HFFc6 (cell line): Measurements from ENCODE around the gene ZNF813. TPM values are rescaled to one million over a fixed set of nuclear protein-coding genes. Genes with fewer than 3 reads are reported as not detected.
A peak's percentile ranks its signal among the peaks of the same experiment; 100 is the strongest.
"Not testable (repeated sequence)": the region's sequence is repeated elsewhere in the genome, so short reads cannot be mapped to it uniquely, and the experiment has no call there.

Source experiments
- DNase-seq: peaks from one replicate; pipeline ENCODE4 v3.0.0-alpha.2; 2018
- H3K27ac Mint-ChIP-seq: 2 replicates; pipeline ENCODE4 v1.8.0; 2020; ENCODE audit warnings: mild to moderate bottlenecking, mixed read lengths
- H3K27me3 Mint-ChIP-seq: 2 replicates; pipeline ENCODE4 v1.8.0; 2021; ENCODE audit warnings: mild to moderate bottlenecking, moderate library complexity, mixed read lengths; ENCODE audit not compliant: insufficient read depth
- H3K36me3 Mint-ChIP-seq: 2 replicates; pipeline ENCODE4 v1.8.0; 2021; ENCODE audit warnings: low read depth, mixed read lengths
- H3K4me1 Mint-ChIP-seq: 2 replicates; pipeline ENCODE4 v1.8.0; 2020; ENCODE audit warnings: low read depth, mixed read lengths
- H3K4me3 Mint-ChIP-seq: 2 replicates; pipeline ENCODE4 v1.8.0; 2020; ENCODE audit warnings: mild to moderate bottlenecking, moderate library complexity, mixed read lengths
- H3K9me3 Mint-ChIP-seq: 2 replicates; pipeline ENCODE4 v1.8.0; 2020; ENCODE audit warnings: mild to moderate bottlenecking, mixed read lengths
- CTCF ChIP-seq: fragments of 200-600 bp; sonication (generic); IDR thresholded peaks from 2 replicates; pipeline ENCODE4 v1.5.0; 2021; ENCODE audit warnings: antibody characterized with exemption, mild to moderate bottlenecking
- long read RNA-seq: library from polyadenylated mRNA; unstranded; transcript quantifications from one replicate; pipeline ENCODE4 v2.0.0, GENCODE V29; 2019
- total RNA-seq, 6 experiments: library from RNA; stranded (reverse); fragmentation: NEBNext Ultra II Directional; extraction: Animal tissue kit (Norgen Biotek cat#: 25700); gene quantifications; 2 replicates in 1 of 6; 3 replicates in 5 of 6; pipeline ENCODE4 v1.2.3, GENCODE V29; 2021

The ZNF813 gene
- 1 to 10 TPM; 2.0 to 6.4 (median 3.4) TPM for total RNA-seq
- long read RNA-seq, partial matches to known transcripts, result 1 of 3 reads
- long read RNA-seq, other reads (novel, unspliced or antisense), result 2 of 3 reads

- Mint-ChIP-seq H3K27ac (peak within 1 kb of the TSS; percentile 80), H3K4me1 (no peaks in the 10 kb centered on the region), H3K27me3 (peaks cover 3% of the 10 kb centered on the region)
Observed at GRCh38 chr19:53467485-53468262, at the start of gene ZNF813. Gene ZNF813, plus strand, starts transcription at chr19:53467733. Its CDS starts 16,090 bp downstream, at chr19:53483823.

GRCh38 chr19:53420520-53421315, 46.8 kb upstream of the ZNF813 start:
- Mint-ChIP-seq H3K9me3 (peaks cover 35% of the 10 kb centered on the region), H3K36me3 (peaks cover 20% of the 10 kb centered on the region)
- not testable (repeated sequence) for H3K27me3 Mint-ChIP-seq, DNase-seq, H3K4me1 Mint-ChIP-seq, H3K4me3 Mint-ChIP-seq, H3K27ac Mint-ChIP-seq

More at GRCh38 chr19:53467485-53468262, at the start of gene ZNF813:
- Mint-ChIP-seq H3K9me3 (peaks cover 32% of the 10 kb centered on the region), H3K36me3 (peaks cover 23% of the 10 kb centered on the region), H3K4me3 (peak within 1 kb of the TSS; percentile 91)
- DNase-seq, result peak; percentile 63
- no peak for TF ChIP-seq CTCF

- Mint-ChIP-seq H3K4me1 (no peaks in the 10 kb centered on the region), H3K27me3 (no peaks in the 10 kb centered on the region), H3K4me3 (no peak overlapping the region), H3K9me3 (peaks cover 20% of the 10 kb centered on the region), H3K27ac (no peak overlapping the region), H3K36me3 (peaks cover 10% of the 10 kb centered on the region)
- no peak for TF ChIP-seq CTCF
- no peak for DNase-seq
Observed at GRCh38 chr19:53422551-53422950, 45.0 kb upstream of the ZNF813 start.

GRCh38 chr19:53423074-53423473, 44.5 kb upstream of the ZNF813 start:
- H3K36me3 Mint-ChIP-seq, H3K4me3 Mint-ChIP-seq: not testable (repeated sequence)
- peaks cover 16% of the 10 kb centered on the region; the same call in 1 of the 2 replicates for H3K9me3 Mint-ChIP-seq

GRCh38 chr19:53423680-53424079, 43.9 kb upstream of the ZNF813 start:
- not testable (repeated sequence) for H3K4me3 Mint-ChIP-seq, H3K4me1 Mint-ChIP-seq, H3K27ac Mint-ChIP-seq, H3K27me3 Mint-ChIP-seq, DNase-seq, H3K36me3 Mint-ChIP-seq
- TF ChIP-seq CTCF, result peak; percentile 57
- peaks cover 16% of the 10 kb centered on the region; the same call in 1 of the 2 replicates for H3K9me3 Mint-ChIP-seq

More at GRCh38 chr19:53423074-53423473, 44.5 kb upstream of the ZNF813 start:
- not testable (repeated sequence) for H3K27ac Mint-ChIP-seq, DNase-seq, H3K4me1 Mint-ChIP-seq, H3K27me3 Mint-ChIP-seq

GRCh38 chr19:53424968-53425597, 42.5 kb upstream of the ZNF813 start:
- DNase-seq, result peak; percentile 42
- Mint-ChIP-seq H3K36me3 (no peaks in the 10 kb centered on the region; the same call in 1 of the 2 replicates), H3K27me3 (peaks cover 5% of the 10 kb centered on the region; the same call in 1 of the 2 replicates), H3K4me1 (no peaks in the 10 kb centered on the region), H3K27ac (no peak overlapping the region), H3K9me3 (peaks cover 8% of the 10 kb centered on the region; the same call in 1 of the 2 replicates), H3K4me3 (no peak overlapping the region)
- peak; percentile 88 for TF ChIP-seq CTCF
